DOHH2 (cell line): ENCODE results near the gene LSM2.

ENCODE experiments used
- H3F3A ChIP-seq: fragments of 200-600 bp; sonication (generic), shearing (Covaris generic); 2 replicates; pipeline ENCODE4 v1.6.0; 2016; ENCODE audit warnings: antibody characterized with exemption, mild to moderate bottlenecking; ENCODE audit not compliant: control insufficient read depth, insufficient read depth
- H3K27ac ChIP-seq: fragments of 200-600 bp; sonication (generic); 2 replicates; pipeline ENCODE4 v1.5.1; 2014; ENCODE audit warnings: low read depth, mild to moderate bottlenecking, low read length, moderate library complexity
- H3K27me3 ChIP-seq: fragments of 200-600 bp; sonication (generic); 2 replicates; pipeline ENCODE4 v1.6.1; 2014; ENCODE audit warnings: mild to moderate bottlenecking, low read length, mixed read lengths; ENCODE audit not compliant: control insufficient read depth
- H3K36me3 ChIP-seq: fragments of 200-600 bp; sonication (generic); 2 replicates; pipeline ENCODE4 v1.6.1; 2014; ENCODE audit warnings: mild to moderate bottlenecking, low read length, moderate library complexity, mixed read lengths; ENCODE audit not compliant: control insufficient read depth
- H3K4me1 ChIP-seq: fragments of 200-600 bp; sonication (generic); 2 replicates; pipeline ENCODE4 v1.6.1; 2014; ENCODE audit warnings: mild to moderate bottlenecking, low read length, mixed read lengths; ENCODE audit not compliant: control insufficient read depth
- H3K4me2 ChIP-seq: fragments of 200-600 bp; sonication (generic); 2 replicates; pipeline ENCODE4 v1.6.0; 2014; ENCODE audit warnings: mild to moderate bottlenecking, low read length, moderate library complexity
- H3K4me3 ChIP-seq: fragments of 200-600 bp; sonication (generic); 2 replicates; pipeline ENCODE4 v1.5.1; 2014; ENCODE audit warnings: mild to moderate bottlenecking, low read length, mixed read lengths
- H3K79me2 ChIP-seq: fragments of 200-600 bp; sonication (generic); 2 replicates; pipeline ENCODE4 v1.6.1; 2014; ENCODE audit warnings: mild to moderate bottlenecking, low read length, mixed read lengths; ENCODE audit not compliant: control insufficient read depth
- H3K9me2 ChIP-seq: fragments of 200-600 bp; sonication (generic); replicated peaks from 2 replicates; pipeline ENCODE4 v1.6.1; 2014; ENCODE audit warnings: mild to moderate bottlenecking, low read length, mixed read lengths; ENCODE audit not compliant: control insufficient read depth
- H3K9me3 ChIP-seq: fragments of 200-600 bp; sonication (generic); 2 replicates; pipeline ENCODE4 v1.6.1; 2014; ENCODE audit warnings: antibody characterized with exemption, low read length, mixed read lengths; ENCODE audit not compliant: control insufficient read depth, insufficient read depth
- H4K20me1 ChIP-seq: fragments of 200-600 bp; sonication (generic); 2 replicates; pipeline ENCODE4 v1.6.0; 2014; ENCODE audit warnings: low read depth, mild to moderate bottlenecking, antibody characterized with exemption, low read length, moderate library complexity; ENCODE audit not compliant: control insufficient read depth, insufficient read depth
- CTCF ChIP-seq: fragments of 200-600 bp; sonication (generic); IDR thresholded peaks from one replicate; pipeline ENCODE4 v1.5.1; 2014; ENCODE audit warnings: antibody characterized with exemption, mild to moderate bottlenecking, low read depth, low read length; ENCODE audit not compliant: poor library complexity, severe bottlenecking
- EZH2phosphoT487 ChIP-seq: fragments of 200-600 bp; sonication (generic); IDR thresholded peaks from 2 replicates; pipeline ENCODE4 v1.6.1; 2017; ENCODE audit warnings: borderline replicate concordance, mild to moderate bottlenecking, antibody characterized with exemption, low read length, moderate library complexity, mixed read lengths

The LSM2 gene

DNA sequence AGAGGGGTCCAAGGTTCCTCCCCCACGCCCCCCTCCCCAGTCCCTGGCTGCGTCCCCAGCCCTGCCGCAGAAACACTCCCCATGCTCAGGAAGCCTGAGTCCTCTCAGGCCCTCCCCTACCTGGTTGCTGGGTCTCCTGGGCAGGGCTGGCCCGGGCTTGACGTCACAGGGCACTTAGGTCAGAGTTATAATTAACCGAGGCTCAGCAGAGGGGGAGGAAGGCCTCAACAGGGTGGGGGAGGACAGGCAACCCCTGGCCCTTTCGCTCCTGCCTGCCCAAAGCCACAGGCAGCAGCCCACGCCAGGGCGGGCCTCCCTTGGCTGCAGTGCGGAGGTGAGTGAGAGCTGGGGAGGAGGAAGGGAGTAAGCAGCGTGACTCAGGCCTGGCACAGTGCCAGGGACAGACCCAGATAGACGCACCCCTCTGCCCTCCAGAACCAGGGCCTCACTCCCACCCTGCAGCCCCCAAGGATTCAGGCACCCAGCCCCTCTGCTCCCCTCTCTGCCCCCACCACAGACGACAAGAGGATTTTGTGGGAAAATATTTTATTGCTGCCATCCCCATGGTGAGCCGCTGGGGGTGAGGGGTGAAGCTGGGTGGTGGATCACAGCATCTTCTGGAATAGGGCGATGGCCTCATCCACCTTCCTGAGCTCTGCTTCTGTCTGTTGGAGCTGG lies 29.6 kb downstream of the LSM2 start, which contains the start of gene VWA7:
Gene VWA7 (minus strand): TSS at position 340 of the 678 bp plus-strand sequence. CDS start 549 bp downstream, outside the sequence.
- H3K27ac ChIP-seq, result no peak within 1 kb of the TSS
- H3K4me2 ChIP-seq, result peak within 1 kb of the TSS; percentile 43

GRCh38 chr6:31776485-31776988 lies 30.2 kb downstream of the LSM2 start:
- H3K4me3 ChIP-seq, result peak overlapping the region; percentile 19; the same call in 1 of the 2 replicates
- TF ChIP-seq CTCF (no peak), EZH2phosphoT487 (no peak)

More for the DNA sequence above, 29.6 kb downstream of the LSM2 start, which contains the start of gene VWA7:
- Histone ChIP-seq H3K79me2 (no peaks in the 10 kb centered on the region), H3K4me3 (peak within 1 kb of the TSS; percentile 19; the same call in 1 of the 2 replicates), H4K20me1 (no peaks in the 10 kb centered on the region), H3K4me1 (peaks cover 17% of the 10 kb centered on the region), H3K27me3 (no peaks in the 10 kb centered on the region), H3F3A (no peaks in the 10 kb centered on the region), H3K9me2 (no peaks in the 10 kb centered on the region), H3K36me3 (peaks cover 44% of the 10 kb centered on the region), H3K9me3 (no peaks in the 10 kb centered on the region)
- TF ChIP-seq CTCF (no peak), EZH2phosphoT487 (no peak)

DNA sequence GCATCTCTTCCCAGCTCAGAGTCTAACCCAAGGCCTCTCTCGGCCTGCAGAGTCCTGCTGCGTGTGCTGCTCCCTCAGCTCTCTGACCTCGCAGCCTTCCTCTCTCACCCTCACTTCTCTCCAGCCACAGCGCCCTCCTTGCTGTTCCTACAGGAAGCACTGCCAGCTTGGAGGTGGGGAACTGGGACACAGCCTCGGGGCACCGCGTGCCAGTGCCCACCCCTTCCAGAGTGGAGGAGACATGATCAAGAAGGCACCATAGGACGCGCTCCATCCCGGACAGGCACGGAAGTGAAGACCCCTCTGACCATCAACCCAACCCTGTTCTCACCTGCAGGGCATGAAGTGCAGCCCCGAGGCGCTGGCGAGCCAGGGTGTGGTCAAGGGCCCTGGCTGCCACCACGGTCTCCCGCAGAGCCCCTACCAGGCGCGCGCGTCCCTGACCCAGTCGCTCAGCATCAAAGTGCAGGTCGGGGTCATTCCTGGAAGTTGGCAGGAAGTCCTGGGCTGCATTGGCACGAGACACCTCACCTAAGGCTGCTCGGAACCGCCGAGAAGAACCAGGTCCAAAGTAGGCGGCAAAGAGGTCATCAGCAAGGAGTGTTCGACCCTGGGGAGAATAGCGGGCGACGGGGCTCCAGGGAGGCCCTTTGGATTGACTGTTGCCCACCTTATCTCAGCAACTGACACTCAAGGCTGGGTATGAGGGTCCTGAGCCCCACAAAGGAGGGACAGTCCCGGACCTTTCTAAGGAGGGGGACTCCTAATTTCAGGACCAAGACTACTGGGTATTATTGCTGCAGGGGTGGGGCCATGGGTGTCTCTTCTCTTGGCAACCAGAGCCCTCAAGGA lies 30.9 kb downstream of the LSM2 start:
- Histone ChIP-seq H3K9me2 (no peaks in the 10 kb centered on the region), H3K4me1 (peaks cover 17% of the 10 kb centered on the region), H3K9me3 (no peaks in the 10 kb centered on the region), H3K27me3 (no peaks in the 10 kb centered on the region), H3K36me3 (peaks cover 31% of the 10 kb centered on the region), H3K79me2 (no peaks in the 10 kb centered on the region), H3F3A (no peaks in the 10 kb centered on the region), H3K4me2 (no peak overlapping the region), H3K4me3 (no peak overlapping the region), H4K20me1 (no peaks in the 10 kb centered on the region), H3K27ac (no peak overlapping the region)
- TF ChIP-seq EZH2phosphoT487 (no peak), CTCF (no peak)

More at GRCh38 chr6:31776485-31776988, 30.2 kb downstream of the LSM2 start:
- Histone ChIP-seq H3F3A (no peaks in the 10 kb centered on the region), H3K4me1 (peaks cover 17% of the 10 kb centered on the region), H3K27ac (no peak overlapping the region), H3K27me3 (no peaks in the 10 kb centered on the region), H3K36me3 (peaks cover 38% of the 10 kb centered on the region), H4K20me1 (no peaks in the 10 kb centered on the region), H3K4me2 (peak overlapping the region; percentile 43), H3K9me2 (no peaks in the 10 kb centered on the region), H3K79me2 (no peaks in the 10 kb centered on the region), H3K9me3 (no peaks in the 10 kb centered on the region)
